Breast epithelium (tissue), 3 donors: ENCODE measurements around the gene C2orf76.

Source experiments
- CTCF ChIP-seq, 3 donors: fragments of 450-650 bp; IDR thresholded peaks; one replicate each; pipeline ENCODE4 v1.5.1; 2016 to 2017; ENCODE audit warnings: antibody characterized with exemption in 3 of 3, mild to moderate bottlenecking in 3 of 3, moderate library complexity in 3 of 3
- POLR2A ChIP-seq: fragments of 450-650 bp; IDR thresholded peaks from one replicate; pipeline ENCODE4 v1.6.1; 2016; ENCODE audit warnings: antibody characterized with exemption, mild to moderate bottlenecking, moderate library complexity

- TF ChIP-seq CTCF (IDR thresholded peaks at IDR 0.05) (no peak), POLR2A (no peak)
Observed at GRCh38 chr2:119377294-119377992, 10.8 kb upstream of the C2orf76 start.
